Tibial artery (tissue), 4 donors: ENCODE results near the gene FTH1.

Source experiments
- DNase-seq, 2 donors: peaks; one replicate each; pipeline ENCODE4 v3.0.0-alpha.2; 2019
- H3K27ac ChIP-seq, 2 donors: fragments of 200-600 bp; sonication (generic) in 1 of 2; 1 replicate in 1 of 2; 2 replicates in 1 of 2; pipeline ENCODE4 v1.5.1; 2018 to 2019; ENCODE audit warnings: mild to moderate bottlenecking in 1 of 2
- H3K27me3 ChIP-seq, 2 donors: fragments of 200-600 bp; sonication (generic) in 1 of 2; one replicate each; pipeline versions ENCODE4 v1.5.1 to v1.6.0; 2016 to 2019
- H3K36me3 ChIP-seq, 3 donors: fragments of 200-600 bp; sonication (generic) in 2 of 3; one replicate each; pipeline ENCODE4 v1.5.1; 2016 to 2019; ENCODE audit warnings: mild to moderate bottlenecking in 2 of 3
- H3K4me1 ChIP-seq, 4 donors: fragments of 200-600 bp; sonication (generic) in 2 of 4; 1 replicate in 3 of 4; 2 replicates in 1 of 4; pipeline ENCODE4 v1.5.1; 2016 to 2019
- H3K4me3 ChIP-seq, 2 donors: fragments of 200-600 bp; sonication (generic) in 1 of 2; 1 replicate in 1 of 2; 2 replicates in 1 of 2; pipeline ENCODE4 v1.5.1; 2018 to 2019; ENCODE audit warnings: mild to moderate bottlenecking in 2 of 2
- H3K9me3 ChIP-seq, 3 donors: fragments of 200-600 bp; sonication (generic) in 1 of 3; one replicate each; pipeline ENCODE4 v1.5.1; 2016 to 2019
- intact Hi-C: fragments of 100-400 bp; cut with DNase I; formaldehyde crosslinking; loops from one replicate; pipeline ENCODE4 v1.15.0; 2023; ENCODE audit warnings: low total_unique reads
- TF ChIP-seq, protein P1 (sequence below), 2 experiments: fragments of 200-600 bp in 1 of 2; fragments of 450-650 bp in 1 of 2; IDR thresholded peaks; one replicate each; pipeline ENCODE4 v1.5.1; 2017 to 2019; ENCODE audit warnings: antibody characterized with exemption in 2 of 2, mild to moderate bottlenecking in 1 of 2, moderate library complexity in 1 of 2

The FTH1 gene

GRCh38 chr11:61967116-61967923, at the start of gene FTH1:
TSS of gene FTH1 (minus strand) at chr11:61967634. CDS start at chr11:61967425, 209 bp downstream.
- H3K27me3 ChIP-seq: no peaks in the 10 kb centered on the region
- TF ChIP-seq, protein P1, sequence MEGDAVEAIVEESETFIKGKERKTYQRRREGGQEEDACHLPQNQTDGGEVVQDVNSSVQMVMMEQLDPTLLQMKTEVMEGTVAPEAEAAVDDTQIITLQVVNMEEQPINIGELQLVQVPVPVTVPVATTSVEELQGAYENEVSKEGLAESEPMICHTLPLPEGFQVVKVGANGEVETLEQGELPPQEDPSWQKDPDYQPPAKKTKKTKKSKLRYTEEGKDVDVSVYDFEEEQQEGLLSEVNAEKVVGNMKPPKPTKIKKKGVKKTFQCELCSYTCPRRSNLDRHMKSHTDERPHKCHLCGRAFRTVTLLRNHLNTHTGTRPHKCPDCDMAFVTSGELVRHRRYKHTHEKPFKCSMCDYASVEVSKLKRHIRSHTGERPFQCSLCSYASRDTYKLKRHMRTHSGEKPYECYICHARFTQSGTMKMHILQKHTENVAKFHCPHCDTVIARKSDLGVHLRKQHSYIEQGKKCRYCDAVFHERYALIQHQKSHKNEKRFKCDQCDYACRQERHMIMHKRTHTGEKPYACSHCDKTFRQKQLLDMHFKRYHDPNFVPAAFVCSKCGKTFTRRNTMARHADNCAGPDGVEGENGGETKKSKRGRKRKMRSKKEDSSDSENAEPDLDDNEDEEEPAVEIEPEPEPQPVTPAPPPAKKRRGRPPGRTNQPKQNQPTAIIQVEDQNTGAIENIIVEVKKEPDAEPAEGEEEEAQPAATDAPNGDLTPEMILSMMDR (IDR thresholded peaks at IDR 0.05): peak in 1 of 2 experiments; percentile 5
- peak within 1 kb of the TSS; percentile 98 to 100 for H3K27ac ChIP-seq
- H3K4me3 ChIP-seq: peak within 1 kb of the TSS; percentile 68 to 95
- peaks cover 32 to 43% (median 38%) of the 10 kb centered on the region in 3 donors for H3K36me3 ChIP-seq
- no peaks in the 10 kb centered on the region for H3K9me3 ChIP-seq
- DNase-seq: peak; percentile 87 to 96
- H3K4me1 ChIP-seq: peaks cover 6 to 79% (median 63%) of the 10 kb centered on the region in 4 donors
- intact Hi-C loops: loop anchor here (5.0 kb wide), 1 partner anchor 75 kb away; the partner anchor contains the start of gene FADS3

GRCh38 chr11:62015615-62016014, 48.2 kb upstream of the FTH1 start:
- Histone ChIP-seq H3K4me1 (peaks cover 0 to 9% (median 0%) of the 10 kb centered on the region in 4 donors), H3K9me3 (peaks cover 0 to under 1% (median 0%) of the 10 kb centered on the region in 3 donors), H3K36me3 (no peaks in the 10 kb centered on the region), H3K27ac (no peak overlapping the region), H3K27me3 (no peaks in the 10 kb centered on the region), H3K4me3 (no peak overlapping the region)
- TF ChIP-seq, protein P1 (IDR thresholded peaks at IDR 0.05): no peak
- DNase-seq: no peak
- intact Hi-C loops: no loop called here

GRCh38 chr11:62013537-62014476, 46.4 kb upstream of the FTH1 start:
- no peaks in the 10 kb centered on the region for H3K9me3 ChIP-seq
- no peaks in the 10 kb centered on the region for H3K27me3 ChIP-seq
- peaks cover 0 to 9% (median 0%) of the 10 kb centered on the region in 4 donors for H3K4me1 ChIP-seq
- peak in 1 of 2 donors; percentile 42 for DNase-seq
- TF ChIP-seq, protein P1 (IDR thresholded peaks at IDR 0.05): no peak
- H3K27ac ChIP-seq: no peak overlapping the region
- H3K36me3 ChIP-seq: no peaks in the 10 kb centered on the region
- intact Hi-C loops: no loop called here
- H3K4me3 ChIP-seq: no peak overlapping the region

GRCh38 chr11:62012832-62013461, 45.5 kb upstream of the FTH1 start:
- intact Hi-C loops: no loop called here
- Histone ChIP-seq H3K4me1 (peaks cover 0 to 9% (median 0%) of the 10 kb centered on the region in 4 donors), H3K36me3 (no peaks in the 10 kb centered on the region), H3K9me3 (no peaks in the 10 kb centered on the region), H3K27ac (no peak overlapping the region), H3K4me3 (no peak overlapping the region), H3K27me3 (no peaks in the 10 kb centered on the region)
- DNase-seq: peak in 1 of 2 donors; percentile 54
- TF ChIP-seq, protein P1 (IDR thresholded peaks at IDR 0.05): no peak

- Histone ChIP-seq H3K36me3 (no peaks in the 10 kb centered on the region), H3K27ac (no peak overlapping the region), H3K4me3 (no peak overlapping the region), H3K27me3 (no peaks in the 10 kb centered on the region), H3K4me1 (peaks cover 0 to 9% (median 0%) of the 10 kb centered on the region in 4 donors), H3K9me3 (no peaks in the 10 kb centered on the region)
- DNase-seq: peak in 1 of 2 donors; percentile 60
- TF ChIP-seq, protein P1 (IDR thresholded peaks at IDR 0.05): no peak
- intact Hi-C loops: no loop called here
These were observed 45.0 kb upstream of the FTH1 start for GRCh38 chr11:62012451-62012831.
